ENCODE measurements around the gene KBTBD6.

Gene KBTBD6

DNA sequence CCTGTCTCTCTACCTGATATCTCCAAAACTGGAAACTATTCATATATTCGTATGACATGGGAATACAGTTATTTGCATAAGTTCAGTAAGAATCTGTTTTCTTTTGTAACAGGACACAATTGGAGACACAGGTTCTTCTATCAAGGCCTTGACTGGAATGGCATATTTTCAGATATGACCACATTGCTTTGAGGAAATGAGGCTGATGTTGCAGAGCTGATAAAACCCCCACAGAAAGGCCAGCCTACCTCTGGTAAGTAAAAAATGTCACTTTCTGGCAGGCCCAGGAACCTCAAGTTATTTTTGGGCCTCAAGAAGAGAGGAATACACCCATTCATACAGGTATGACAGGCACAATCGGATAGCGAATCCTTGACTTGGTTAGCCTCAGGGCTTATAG lies 29.5 kb upstream of the KBTBD6 start:
- no peak for DNase-seq
- Mint-ChIP-seq H3K36me3 (ENCODE audit: low read depth) (peaks cover 19% of the 10 kb centered on the region), H3K27ac (no peak overlapping the region), H3K4me3 (no peak overlapping the region), H3K9me3 (no peaks in the 10 kb centered on the region), H3K4me1 (no peaks in the 10 kb centered on the region), H3K27me3 (ENCODE audit: low read depth, poor library complexity) (peaks cover 5% of the 10 kb centered on the region)
- TF ChIP-seq, protein P1, sequence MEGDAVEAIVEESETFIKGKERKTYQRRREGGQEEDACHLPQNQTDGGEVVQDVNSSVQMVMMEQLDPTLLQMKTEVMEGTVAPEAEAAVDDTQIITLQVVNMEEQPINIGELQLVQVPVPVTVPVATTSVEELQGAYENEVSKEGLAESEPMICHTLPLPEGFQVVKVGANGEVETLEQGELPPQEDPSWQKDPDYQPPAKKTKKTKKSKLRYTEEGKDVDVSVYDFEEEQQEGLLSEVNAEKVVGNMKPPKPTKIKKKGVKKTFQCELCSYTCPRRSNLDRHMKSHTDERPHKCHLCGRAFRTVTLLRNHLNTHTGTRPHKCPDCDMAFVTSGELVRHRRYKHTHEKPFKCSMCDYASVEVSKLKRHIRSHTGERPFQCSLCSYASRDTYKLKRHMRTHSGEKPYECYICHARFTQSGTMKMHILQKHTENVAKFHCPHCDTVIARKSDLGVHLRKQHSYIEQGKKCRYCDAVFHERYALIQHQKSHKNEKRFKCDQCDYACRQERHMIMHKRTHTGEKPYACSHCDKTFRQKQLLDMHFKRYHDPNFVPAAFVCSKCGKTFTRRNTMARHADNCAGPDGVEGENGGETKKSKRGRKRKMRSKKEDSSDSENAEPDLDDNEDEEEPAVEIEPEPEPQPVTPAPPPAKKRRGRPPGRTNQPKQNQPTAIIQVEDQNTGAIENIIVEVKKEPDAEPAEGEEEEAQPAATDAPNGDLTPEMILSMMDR (IDR thresholded peaks at IDR 0.05), result no peak

DNA sequence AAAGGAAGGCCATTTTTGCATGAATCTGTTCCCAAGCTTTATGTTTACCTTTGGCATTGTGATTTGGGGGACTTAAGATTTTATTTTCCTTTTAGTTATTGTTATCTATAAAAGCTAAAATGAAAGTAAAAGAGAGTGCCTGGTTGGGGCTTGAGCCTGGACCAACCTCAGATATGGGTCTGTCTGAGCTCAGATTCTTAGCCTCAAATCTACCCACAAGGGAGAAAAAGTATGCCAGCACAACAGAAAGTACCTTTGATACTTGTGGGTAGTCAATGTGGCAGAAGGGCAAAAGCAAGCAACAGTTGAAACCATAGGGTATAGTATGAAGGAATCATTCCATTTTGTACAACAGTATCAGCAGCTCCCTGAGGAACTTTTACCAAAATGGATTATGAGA lies 26.6 kb upstream of the KBTBD6 start:
- no peak overlapping the region for H3K27ac Mint-ChIP-seq
- no peak overlapping the region for H3K4me3 Mint-ChIP-seq
- H3K9me3 Mint-ChIP-seq, result no peaks in the 10 kb centered on the region
- no peak for DNase-seq
- H3K27me3 Mint-ChIP-seq (ENCODE audit: low read depth, poor library complexity), result peaks cover 8% of the 10 kb centered on the region
- peaks cover 14% of the 10 kb centered on the region for H3K36me3 Mint-ChIP-seq (ENCODE audit: low read depth)
- no peaks in the 10 kb centered on the region for H3K4me1 Mint-ChIP-seq
- TF ChIP-seq, protein P1 (IDR thresholded peaks at IDR 0.05), result no peak

DNA sequence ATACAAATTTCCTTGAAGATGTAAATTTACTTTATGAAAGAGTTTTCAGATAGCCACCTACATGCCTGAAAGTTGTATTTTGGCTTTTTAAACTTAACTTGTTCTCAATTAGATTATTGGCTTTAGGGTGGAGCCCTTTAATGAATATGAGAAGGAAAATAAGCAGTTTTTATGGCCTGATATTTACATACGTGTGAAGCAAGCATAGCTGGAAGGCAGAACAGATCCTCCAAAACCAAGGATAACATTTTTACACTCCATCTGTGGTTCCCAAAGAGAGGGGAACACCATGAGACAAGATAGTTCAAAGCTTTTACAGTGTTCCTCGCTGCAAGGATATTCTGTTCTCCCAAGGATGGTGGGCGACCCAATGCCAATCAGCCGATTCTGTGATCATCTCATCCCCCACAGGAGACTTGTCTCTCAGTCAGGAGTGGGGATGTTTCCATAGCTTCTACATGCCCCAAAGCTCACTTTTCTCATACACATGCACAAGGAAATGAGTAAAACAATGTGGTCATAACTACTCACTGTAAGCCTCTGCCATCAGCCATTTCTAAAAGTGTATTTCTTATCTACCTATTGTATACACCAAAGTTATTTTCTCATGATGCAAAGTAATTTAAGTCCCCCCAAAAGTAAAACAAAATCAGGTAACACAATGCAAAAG lies 24.6 kb upstream of the KBTBD6 start:
- peaks cover 5% of the 10 kb centered on the region for H3K9me3 Mint-ChIP-seq
- H3K36me3 Mint-ChIP-seq (ENCODE audit: low read depth), result peaks cover 6% of the 10 kb centered on the region
- no peak for DNase-seq
- TF ChIP-seq, protein P1 (IDR thresholded peaks at IDR 0.05), result no peak
- no peaks in the 10 kb centered on the region for H3K4me1 Mint-ChIP-seq
- H3K4me3 Mint-ChIP-seq, result no peak overlapping the region
- no peak overlapping the region for H3K27ac Mint-ChIP-seq
- H3K27me3 Mint-ChIP-seq (ENCODE audit: low read depth, poor library complexity), result peaks cover 6% of the 10 kb centered on the region

DNA sequence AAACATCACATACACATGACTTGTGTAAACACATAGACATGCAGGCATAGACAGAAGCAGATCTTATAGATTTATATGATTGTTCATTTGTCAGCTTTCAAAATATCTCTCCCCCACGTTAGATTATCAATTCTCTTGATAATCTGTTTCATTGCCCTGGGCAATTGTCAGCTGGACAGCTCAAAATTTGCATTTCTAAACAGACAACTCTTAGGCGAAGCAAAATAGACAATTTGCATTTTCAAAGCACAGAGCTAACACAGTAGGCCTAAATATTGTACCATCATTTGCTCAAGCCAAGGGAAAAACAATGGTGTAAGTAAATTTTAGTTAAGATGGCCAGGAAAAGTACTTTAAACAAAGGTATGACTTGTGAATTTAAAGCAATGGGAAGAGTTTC lies 24.0 kb upstream of the KBTBD6 start:
- DNase-seq, result no peak
- Mint-ChIP-seq H3K36me3 (ENCODE audit: low read depth) (peaks cover 11% of the 10 kb centered on the region), H3K4me1 (no peaks in the 10 kb centered on the region)

DNA sequence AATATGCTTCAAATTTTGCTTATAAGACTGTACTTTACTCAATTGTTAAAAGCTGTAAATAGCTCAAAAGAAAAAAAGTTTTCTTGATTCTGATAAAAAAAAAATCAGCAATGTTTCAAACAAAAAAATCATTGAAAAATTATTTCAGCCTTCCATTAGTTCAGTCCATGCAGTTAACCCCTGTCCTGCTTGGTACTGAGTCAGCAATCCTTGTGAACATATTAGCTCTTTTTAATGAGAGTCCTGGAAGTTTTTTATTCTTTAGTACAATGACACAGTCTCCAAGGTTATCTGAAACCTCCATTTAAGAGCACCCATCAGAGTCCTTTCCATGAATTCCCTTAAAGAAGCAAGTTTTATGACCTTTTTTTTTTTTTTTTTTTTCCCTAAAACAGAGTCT lies 21.4 kb upstream of the KBTBD6 start:
- Mint-ChIP-seq H3K27me3 (ENCODE audit: low read depth, poor library complexity) (peaks cover 6% of the 10 kb centered on the region), H3K4me3 (no peak overlapping the region), H3K4me1 (no peaks in the 10 kb centered on the region), H3K27ac (no peak overlapping the region), H3K36me3 (ENCODE audit: low read depth) (peaks cover 37% of the 10 kb centered on the region), H3K9me3 (peaks cover 37% of the 10 kb centered on the region)
- TF ChIP-seq, protein P1 (IDR thresholded peaks at IDR 0.05), result no peak
- no peak for DNase-seq

More for the DNA sequence above, 24.0 kb upstream of the KBTBD6 start:
- peaks cover 11% of the 10 kb centered on the region for H3K9me3 Mint-ChIP-seq
- no peak overlapping the region for H3K27ac Mint-ChIP-seq
- H3K4me3 Mint-ChIP-seq, result no peak overlapping the region
- H3K27me3 Mint-ChIP-seq (ENCODE audit: low read depth, poor library complexity), result peaks cover 6% of the 10 kb centered on the region
- TF ChIP-seq, protein P1 (IDR thresholded peaks at IDR 0.05), result no peak

DNA sequence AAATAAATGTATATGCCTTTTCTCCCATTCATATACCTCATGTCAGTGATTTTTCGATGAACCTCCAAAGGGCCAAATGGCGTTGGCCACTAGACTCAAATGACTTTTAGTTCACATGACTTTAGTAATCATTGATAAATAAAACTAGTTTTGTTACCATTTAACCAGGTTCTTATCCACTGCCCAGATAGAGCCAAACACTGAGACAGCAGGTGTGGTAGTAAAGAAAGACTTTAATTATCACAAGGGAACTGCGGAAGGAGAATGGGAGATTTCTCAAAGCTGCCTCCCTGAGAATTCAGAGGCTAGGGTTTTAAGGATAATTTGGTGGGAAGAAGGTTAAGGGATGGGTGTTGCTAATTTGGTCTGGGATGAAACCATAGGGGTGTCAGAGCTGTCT lies 19.4 kb upstream of the KBTBD6 start:
- Mint-ChIP-seq H3K9me3 (peaks cover 57% of the 10 kb centered on the region), H3K36me3 (ENCODE audit: low read depth) (peaks cover 57% of the 10 kb centered on the region), H3K27ac (no peak overlapping the region), H3K27me3 (ENCODE audit: low read depth, poor library complexity) (peaks cover 10% of the 10 kb centered on the region), H3K4me3 (no peak overlapping the region), H3K4me1 (no peaks in the 10 kb centered on the region)
- DNase-seq, result no peak
- TF ChIP-seq, protein P1 (IDR thresholded peaks at IDR 0.05), result no peak
